ENCODE data around the gene WIPF1.
"Not testable (repeated sequence)": the region's sequence is repeated elsewhere in the genome, so short reads cannot be mapped to it uniquely, and the experiment has no call there.

WIPF1 gene

GRCh38 chr2:174553811-174554493, 43.7 kb downstream of the WIPF1 start:
- Histone ChIP-seq H3K4me3 (no peak overlapping the region), H3K27ac (peak overlapping the region in 3 of 21 experiments; percentile 1 to 49 (median 6))

DNA sequence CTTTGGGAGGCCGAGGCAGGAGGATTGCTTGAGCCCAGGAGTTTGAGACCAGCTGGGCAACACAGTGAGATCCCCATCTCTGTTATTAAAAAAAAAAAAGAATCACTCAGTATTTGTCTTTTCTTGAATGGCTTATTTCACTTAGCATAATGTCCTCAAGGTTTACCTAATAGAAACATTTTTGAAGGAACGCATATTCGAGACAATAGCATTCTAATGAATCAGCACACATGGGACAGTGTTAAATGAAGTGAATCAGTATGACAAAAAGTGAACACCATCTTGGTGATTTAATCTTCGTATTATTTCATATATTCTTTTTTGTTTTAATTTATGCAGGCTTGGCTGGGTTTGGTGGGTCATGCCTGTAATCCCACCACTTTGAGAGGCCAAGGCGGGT, 44.7 kb downstream of the WIPF1 start:
- Histone ChIP-seq H3K4me3 (no peak overlapping the region), H3K27ac (no peak overlapping the region)

- H3K27ac ChIP-seq, result no peak overlapping the region
Measured at GRCh38 chr2:174551697-174552096, 45.9 kb downstream of the WIPF1 start.

GRCh38 chr2:174548646-174549045, 49.0 kb downstream of the WIPF1 start:
- H3K4me3 ChIP-seq, H3K27ac ChIP-seq: not testable (repeated sequence)

More at GRCh38 chr2:174551697-174552096, 45.9 kb downstream of the WIPF1 start:
- H3K4me3 ChIP-seq, result no peak overlapping the region

DNA sequence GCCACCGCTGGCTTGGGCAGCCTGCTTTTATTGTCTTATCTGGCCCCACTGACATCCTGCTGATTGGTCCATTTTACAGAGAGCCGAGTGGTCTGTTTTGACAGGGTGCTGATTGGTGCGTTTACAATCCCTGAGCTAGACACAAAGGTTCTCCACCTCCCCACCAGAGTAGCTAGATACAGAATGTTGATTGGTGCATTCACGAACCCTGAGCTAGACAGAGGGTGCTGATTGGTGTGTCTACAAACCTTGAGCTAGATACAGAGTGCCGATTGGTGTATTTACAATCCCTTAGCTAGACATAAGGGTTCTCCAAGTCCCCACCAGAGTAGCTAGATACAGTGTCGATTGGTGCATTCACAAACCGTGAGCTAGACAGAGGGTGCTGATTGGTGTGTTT, 49.6 kb downstream of the WIPF1 start:
- H3K4me3 ChIP-seq, H3K27ac ChIP-seq: not testable (repeated sequence)

DNA sequence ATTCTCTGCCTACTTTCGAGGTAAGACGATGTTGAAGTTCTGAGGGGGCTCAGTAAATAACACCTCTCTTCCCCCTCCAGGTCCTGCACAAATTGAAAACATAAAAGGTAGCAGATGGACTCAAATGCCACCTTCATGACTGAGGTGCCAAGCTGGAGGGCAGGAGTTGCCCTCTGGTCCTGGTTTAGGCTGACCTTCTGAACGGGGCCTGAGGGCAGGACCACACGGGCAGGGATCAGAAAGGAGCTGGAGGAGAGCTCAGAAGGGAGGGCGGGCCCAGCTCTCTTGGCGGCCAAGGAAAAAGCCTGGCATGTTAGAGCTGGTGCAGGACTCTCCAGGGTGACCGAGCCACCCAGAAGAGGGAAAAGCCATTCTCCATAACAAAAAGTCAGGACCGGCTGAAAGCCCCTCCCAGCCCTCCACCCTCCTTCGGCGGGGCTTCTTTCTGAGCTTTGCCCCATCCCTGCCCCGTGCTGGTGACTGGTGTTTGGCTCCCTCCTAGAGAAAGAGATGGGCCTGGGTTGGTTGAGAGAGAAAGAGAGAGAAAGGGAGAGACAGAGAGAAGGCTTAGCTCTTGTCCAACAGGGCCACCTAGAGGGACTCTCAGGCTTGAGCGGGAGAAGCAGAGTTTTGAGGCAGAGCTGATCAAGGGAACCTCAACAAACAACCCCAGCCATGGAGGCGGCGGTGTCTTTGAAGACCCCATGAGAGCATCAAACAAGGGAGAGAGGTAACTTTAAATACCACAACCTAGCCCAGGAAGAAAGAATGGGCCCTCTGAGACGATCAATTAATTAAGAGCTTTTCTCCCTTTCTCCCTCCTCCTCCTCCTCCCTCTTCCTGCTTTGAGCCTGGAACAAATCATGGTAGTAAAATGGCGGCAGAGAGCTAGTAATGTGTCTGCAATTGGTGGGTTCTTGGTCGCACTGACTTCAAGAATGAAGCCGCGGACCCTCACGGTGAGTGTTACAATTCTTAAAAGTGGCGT, 50.8 kb downstream of the WIPF1 start:
- peak overlapping the region in 1 of 7 experiments; percentile 20 for H3K4me3 ChIP-seq
- peak overlapping the region in 1 of 21 experiments; percentile 0 for H3K27ac ChIP-seq

DNA sequence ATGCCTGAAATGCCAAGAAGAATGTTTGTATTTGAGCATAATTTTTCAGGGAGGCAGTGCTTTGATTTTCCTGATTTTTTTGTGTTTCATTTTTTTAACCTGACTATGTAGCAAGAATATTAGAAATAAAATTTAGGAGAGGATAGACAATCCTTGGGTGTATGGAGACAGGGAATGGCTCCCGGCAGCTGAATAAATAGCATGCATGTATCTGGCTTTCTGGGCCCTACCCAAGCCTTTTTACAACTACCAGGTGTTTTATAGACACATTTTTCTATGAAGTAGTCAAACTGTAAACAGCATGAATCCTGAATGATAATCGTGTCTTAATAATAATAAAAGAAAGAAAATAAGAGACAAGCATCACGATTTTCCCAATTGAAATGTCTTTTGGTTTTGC, 52.4 kb downstream of the WIPF1 start:
- H3K27ac ChIP-seq, result no peak overlapping the region
- H3K4me3 ChIP-seq, result no peak overlapping the region

- H3K4me3 ChIP-seq, result no peak overlapping the region
- H3K27ac ChIP-seq, result no peak overlapping the region
Measured at GRCh38 chr2:174544802-174545201, 52.8 kb downstream of the WIPF1 start.

- Histone ChIP-seq H3K27ac (no peak overlapping the region), H3K4me3 (no peak overlapping the region)
Measured at GRCh38 chr2:174544156-174544555, 53.4 kb downstream of the WIPF1 start.

DNA sequence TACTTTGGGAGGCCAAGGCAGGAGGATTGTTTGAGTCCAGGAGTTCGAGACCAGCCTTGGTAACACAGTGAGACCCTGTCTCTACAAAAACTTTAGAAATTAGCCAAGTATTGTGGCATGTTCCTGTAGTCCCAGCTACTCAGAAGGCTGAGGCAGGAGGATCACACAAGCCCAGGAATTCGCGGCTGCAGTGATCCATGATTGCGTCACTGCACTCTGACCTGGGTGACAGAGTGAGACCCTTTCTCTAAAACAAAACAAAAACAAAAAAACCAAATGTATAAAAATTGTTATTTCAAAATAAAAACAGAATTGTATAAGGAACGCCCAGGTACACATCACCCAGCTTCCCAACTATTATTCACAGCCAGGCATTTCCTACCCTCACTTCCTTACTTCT, 56.7 kb downstream of the WIPF1 start:
- H3K4me3 ChIP-seq, result no peak overlapping the region
- H3K27ac ChIP-seq, result no peak overlapping the region

GRCh38 chr2:174535757-174536703, 61.6 kb downstream of the WIPF1 start:
- Histone ChIP-seq H3K4me3 (no peak overlapping the region), H3K27ac (peak overlapping the region in 10 of 21 experiments; percentile 9 to 65 (median 40))

GRCh38 chr2:174535083-174535482, 62.5 kb downstream of the WIPF1 start:
- no peak overlapping the region for H3K4me3 ChIP-seq
- H3K27ac ChIP-seq, result peak overlapping the region in 5 of 21 experiments; percentile 9 to 43 (median 36)

DNA sequence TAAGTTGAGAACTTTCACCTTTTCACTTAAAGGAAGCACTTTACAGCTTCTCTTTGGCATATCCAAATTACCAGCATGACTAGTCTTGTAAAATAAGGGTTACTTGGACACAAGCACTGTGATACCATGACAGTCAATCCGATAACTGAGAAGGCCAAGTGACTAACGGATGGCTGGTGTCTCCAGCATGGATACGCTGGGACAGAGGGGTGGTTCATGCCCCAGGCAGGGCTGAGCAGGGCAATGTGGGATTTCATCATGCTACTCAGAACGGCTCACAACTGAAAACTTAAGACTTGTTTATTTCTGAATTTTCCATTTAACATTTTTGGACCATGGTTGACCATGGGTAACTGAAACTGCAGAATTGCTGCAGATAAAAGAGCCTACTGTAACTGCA, 67.7 kb downstream of the WIPF1 start:
- H3K4me3 ChIP-seq, result no peak overlapping the region
- H3K27ac ChIP-seq, result no peak overlapping the region

DNA sequence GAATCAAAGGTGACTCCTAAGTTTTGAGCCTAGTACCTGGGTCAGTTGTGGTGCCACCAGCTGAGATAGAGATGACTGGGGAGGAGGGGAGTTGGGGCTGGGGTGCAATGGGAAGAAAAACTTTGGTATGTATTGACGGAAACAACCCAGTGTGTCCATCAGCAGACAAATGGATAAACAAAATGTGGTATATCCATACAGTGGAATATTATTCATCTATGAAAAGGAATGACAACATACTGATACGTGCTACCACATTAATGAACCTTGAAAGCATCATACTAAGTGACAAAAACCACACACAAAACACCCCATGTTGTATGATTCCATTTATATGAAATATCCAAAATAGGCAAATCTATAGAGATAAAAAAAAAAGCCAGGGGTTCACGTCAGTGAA, 69.6 kb downstream of the WIPF1 start:
- Histone ChIP-seq H3K4me3 (no peak overlapping the region), H3K27ac (peak overlapping the region in 1 of 21 experiments; percentile 2)

- H3K4me3 ChIP-seq, result no peak overlapping the region
- peak overlapping the region in 1 of 21 experiments; percentile 2 for H3K27ac ChIP-seq
Measured at GRCh38 chr2:174527101-174527721, 70.4 kb downstream of the WIPF1 start.

DNA sequence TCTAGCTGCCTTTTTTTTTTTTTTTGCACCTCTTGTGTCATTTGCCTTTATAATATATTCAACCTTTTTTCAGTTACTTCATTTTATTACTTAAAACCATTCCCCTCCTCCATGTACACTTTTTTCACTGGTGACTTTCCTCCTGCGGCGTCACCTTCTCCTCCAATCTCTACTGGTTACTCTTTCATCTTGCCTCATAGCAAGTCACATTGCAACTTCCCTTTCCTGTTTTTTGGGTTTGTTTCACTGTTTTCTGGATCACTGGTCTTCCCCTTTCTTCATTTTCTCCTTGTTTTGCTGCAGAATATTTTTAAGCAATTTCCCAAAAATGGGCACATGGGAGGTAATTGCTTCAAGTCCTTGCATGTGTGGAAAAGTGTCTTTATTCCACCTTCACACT, 73.1 kb downstream of the WIPF1 start:
- Histone ChIP-seq H3K4me3 (no peak overlapping the region), H3K27ac (peak overlapping the region in 3 of 21 experiments; percentile 22 to 61 (median 37))

- H3K27ac ChIP-seq, result no peak overlapping the region
- no peak overlapping the region for H3K4me3 ChIP-seq
Measured at GRCh38 chr2:174522553-174522952, 75.1 kb downstream of the WIPF1 start.

DNA sequence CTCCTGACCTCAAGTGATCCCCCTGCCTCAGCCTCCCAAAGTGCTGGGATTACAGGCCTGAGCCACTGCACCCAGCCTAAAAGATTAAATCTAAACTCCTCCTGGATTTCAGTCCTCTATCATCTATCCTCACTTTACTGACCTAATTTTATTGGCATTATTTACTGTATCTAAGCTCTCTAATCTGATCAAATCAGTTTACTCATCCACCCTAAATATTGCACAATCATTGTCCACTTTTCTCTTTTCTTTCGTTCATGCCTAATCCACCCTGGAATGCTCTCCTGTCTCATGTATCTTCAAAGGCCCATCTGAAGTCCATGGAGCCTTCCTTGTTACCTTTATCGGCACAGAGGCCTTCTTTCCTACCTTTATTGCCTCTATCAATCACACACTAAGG, 79.2 kb downstream of the WIPF1 start:
- Histone ChIP-seq H3K27ac (no peak overlapping the region), H3K4me3 (no peak overlapping the region)
